ENCODE measurements around the gene FTO. TPM values are rescaled to one million over a fixed set of nuclear protein-coding genes. Genes with fewer than 3 reads are reported as not detected.

The FTO gene
- total and polyA plus RNA-seq, 2 of the 8 experiments (the other 6 are each of a cell fraction or from before 2014, with no cell fraction given): 34.5 to 59.8 TPM

DNA sequence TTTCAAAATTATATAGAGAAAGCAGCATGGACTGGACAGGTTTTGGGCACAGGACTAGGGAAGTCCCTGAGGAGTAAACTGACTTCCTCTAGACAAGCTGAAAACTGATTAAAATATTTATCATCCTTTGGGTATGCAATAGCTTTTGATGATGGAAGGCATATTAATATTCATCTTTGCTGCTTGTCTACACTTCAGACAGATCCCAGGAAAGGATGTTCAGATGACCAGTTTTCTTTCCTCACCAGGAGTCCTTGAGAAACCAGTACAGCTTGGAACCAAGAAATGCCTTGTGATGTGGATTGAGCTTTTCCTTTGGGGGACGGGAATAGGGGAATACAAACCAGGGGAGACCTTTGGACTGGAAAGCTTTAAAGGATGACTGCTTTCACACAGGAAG is 195.5 kb downstream of the FTO start:
- Histone ChIP-seq H2BK5ac (ENCODE audit: low read depth, low read length) (no peak overlapping the region), H2BK12ac (ENCODE audit: low read depth, low read length) (no peak overlapping the region), H4K5ac (ENCODE audit: insufficient read length, low read depth, low read length) (no peak overlapping the region), H3K9me3 (ENCODE audit: insufficient read depth in 2 of 2, low read depth in 1 of 2, low read length in 1 of 2) (no peaks in the 10 kb centered on the region), H3K27me3 (replicated peaks in 1 of 4; ENCODE audit: control insufficient read depth in 3 of 4, extremely low read depth in 1 of 4, insufficient read depth in 3 of 4, low read length in 3 of 4) (no peaks in the 10 kb centered on the region), H3K79me1 (ENCODE audit: low read depth, low read length) (no peaks in the 10 kb centered on the region), H3K4me2 (ENCODE audit: insufficient read depth in 1 of 2, low read depth in 2 of 2, low read length in 2 of 2) (no peak overlapping the region), H3K23ac (ENCODE audit: insufficient read length) (no peak overlapping the region), H3K36me3 (ENCODE audit: control insufficient read depth in 2 of 4, insufficient read depth in 4 of 4, low read length in 3 of 4) (no peaks in the 10 kb centered on the region), H4K8ac (ENCODE audit: extremely low read depth, insufficient read depth, low read length) (no peak overlapping the region), H3K18ac (ENCODE audit: extremely low read depth, low read length) (no peak overlapping the region), H2BK20ac (ENCODE audit: low read length) (no peak overlapping the region), H3K9ac (replicated peaks in 1 of 4; ENCODE audit: extremely low read depth in 1 of 4, low read depth in 3 of 4, low read length in 3 of 4) (no peak overlapping the region), H3K4ac (replicated peaks; ENCODE audit: insufficient read length, low read depth, low read length) (no peak overlapping the region), H3K79me2 (ENCODE audit: control insufficient read depth in 1 of 2, insufficient read depth in 2 of 2, low read length in 2 of 2) (no peaks in the 10 kb centered on the region; a peak in 1 of 4 replicates), H3K23me2 (ENCODE audit: low read depth, low read length) (no peaks in the 10 kb centered on the region; the same call in 1 of the 2 replicates), H2AFZ (ENCODE audit: low read length) (no peak overlapping the region), H2BK15ac (ENCODE audit: low read length) (no peak overlapping the region), H3K4me1 (replicated peaks in 1 of 4; ENCODE audit: control insufficient read depth in 3 of 4, insufficient read depth in 4 of 4, low read length in 3 of 4) (no peaks in the 10 kb centered on the region), H4K20me1 (replicated peaks in 1 of 2; ENCODE audit: control insufficient read depth in 1 of 2, insufficient read depth in 2 of 2, low read length in 2 of 2) (no peaks in the 10 kb centered on the region), H3K4me3 (ENCODE audit: extremely low read depth in 1 of 4, insufficient read depth in 2 of 4, low read depth in 3 of 4, low read length in 4 of 4) (no peak overlapping the region), H3K56ac (replicated peaks; ENCODE audit: insufficient read length, low read depth, low read length) (no peak overlapping the region), H2AK5ac (ENCODE audit: low read depth, low read length) (no peak overlapping the region), H3K14ac (ENCODE audit: insufficient read length) (no peak overlapping the region), H4K91ac (replicated peaks; ENCODE audit: insufficient read length, low read length) (no peak overlapping the region), H2BK120ac (replicated peaks; ENCODE audit: low read depth, low read length) (no peak overlapping the region), H3K27ac (ENCODE audit: low read depth, low read length) (no peak overlapping the region)
- ChIA-PET CTCF (ENCODE audit: partially characterized antibody) (interaction anchor here (0.8 to 1.1 kb wide), 2 partner anchors 8 to 37 kb away, joined by 3 read pairs; no protein-coding TSS in a partner anchor), POLR2A (ENCODE audit: partially characterized antibody) (no interaction called here)
- no peak for DNase-seq (ENCODE audit: low read depth in 1 of 2, low spot score in 2 of 2)
- no peak for FAIRE-seq
- WGBS, 2 experiments (ENCODE audit: extremely low coverage in 1 of 2, insufficient coverage in 1 of 2, insufficient read length in 1 of 2, insufficient replicate concordance in 2 of 2, low coverage in 1 of 2, low lambda C conversion rate in 2 of 2, missing lambda C conversion rate in 1 of 2): 88% methylated on average over 1 of the region's 1 CpG; no CpG with 5 or more reads in 1 of the 2 experiments
- no peak for TF ChIP-seq USF2 (IDR thresholded peaks at IDR 0.05; ENCODE audit: low read length)
- no peak for TF ChIP-seq ATF2 (IDR thresholded peaks at IDR 0.05; ENCODE audit: low read length)
- TF ChIP-seq GTF2F1 (IDR thresholded peaks at IDR 0.05; ENCODE audit: borderline replicate concordance, low read depth, low read length): no peak
- TF ChIP-seq, protein P1, sequence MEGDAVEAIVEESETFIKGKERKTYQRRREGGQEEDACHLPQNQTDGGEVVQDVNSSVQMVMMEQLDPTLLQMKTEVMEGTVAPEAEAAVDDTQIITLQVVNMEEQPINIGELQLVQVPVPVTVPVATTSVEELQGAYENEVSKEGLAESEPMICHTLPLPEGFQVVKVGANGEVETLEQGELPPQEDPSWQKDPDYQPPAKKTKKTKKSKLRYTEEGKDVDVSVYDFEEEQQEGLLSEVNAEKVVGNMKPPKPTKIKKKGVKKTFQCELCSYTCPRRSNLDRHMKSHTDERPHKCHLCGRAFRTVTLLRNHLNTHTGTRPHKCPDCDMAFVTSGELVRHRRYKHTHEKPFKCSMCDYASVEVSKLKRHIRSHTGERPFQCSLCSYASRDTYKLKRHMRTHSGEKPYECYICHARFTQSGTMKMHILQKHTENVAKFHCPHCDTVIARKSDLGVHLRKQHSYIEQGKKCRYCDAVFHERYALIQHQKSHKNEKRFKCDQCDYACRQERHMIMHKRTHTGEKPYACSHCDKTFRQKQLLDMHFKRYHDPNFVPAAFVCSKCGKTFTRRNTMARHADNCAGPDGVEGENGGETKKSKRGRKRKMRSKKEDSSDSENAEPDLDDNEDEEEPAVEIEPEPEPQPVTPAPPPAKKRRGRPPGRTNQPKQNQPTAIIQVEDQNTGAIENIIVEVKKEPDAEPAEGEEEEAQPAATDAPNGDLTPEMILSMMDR (IDR thresholded peaks at IDR 0.05; ENCODE audit: control extremely low read depth in 1 of 3, insufficient read depth in 1 of 3, low read depth in 1 of 3, low read length in 3 of 3): no peak
- TF ChIP-seq MAFK (IDR thresholded peaks at IDR 0.05; ENCODE audit: low read depth, low read length): no peak
- no peak for TF ChIP-seq SP4 (IDR thresholded peaks at IDR 0.05; ENCODE audit: low read length)
- no peak for TF ChIP-seq TAF7 (optimal IDR thresholded peaks at IDR 0.05; ENCODE audit: borderline replicate concordance, low read depth, low read length)
- no peak for TF ChIP-seq SP1 (IDR thresholded peaks at IDR 0.05; ENCODE audit: low read depth, low read length)
- TF ChIP-seq SIN3A (conservative IDR thresholded peaks at IDR 0.05 in 1 of 2, IDR thresholded peaks at IDR 0.05 in 1 of 2; ENCODE audit: low read depth in 1 of 2, low read length in 2 of 2): no peak

Measured in H1 (cell line).